GM23338 (cell line): ENCODE measurements around the gene GRHL3. TPM values are rescaled to one million over a fixed set of nuclear protein-coding genes. Genes with fewer than 3 reads are reported as not detected.

ENCODE experiments used
- ATAC-seq: fragments of 200-7000 bp; cut with Tn5 transposase; 3 replicates; pipeline ENCODE4 v1.9.1; 2020
- DNase-seq: peaks from one replicate; pipeline ENCODE4 v3.0.0-alpha.2; 2015; ENCODE audit warnings: low spot score
- H2AFZ ChIP-seq: fragments of 200-600 bp; sonication (generic); 2 replicates; pipeline ENCODE4 v1.8.0; 2016; ENCODE audit warnings: antibody characterized with exemption, mild to moderate bottlenecking, moderate library complexity
- H3F3A ChIP-seq: fragments of 200-600 bp; sonication (generic); replicated peaks from 2 replicates; pipeline ENCODE4 v1.8.0; 2017; ENCODE audit warnings: antibody characterized with exemption, mixed run types, low read depth
- H3K27ac ChIP-seq: fragments of 200-600 bp; sonication (generic); 2 replicates; pipeline ENCODE4 v1.6.1; 2016; ENCODE audit warnings: low read depth
- H3K27me3 ChIP-seq: fragments of 200-600 bp; sonication (generic); 2 replicates; pipeline ENCODE4 v1.8.0; 2016; ENCODE audit warnings: mild to moderate bottlenecking, mixed run types, moderate library complexity; ENCODE audit not compliant: insufficient read depth
- H3K36me3 ChIP-seq: fragments of 200-600 bp; sonication (generic); 2 replicates; pipeline ENCODE4 v1.8.0; 2016; ENCODE audit warnings: mild to moderate bottlenecking; ENCODE audit not compliant: insufficient read depth
- H3K4me1 ChIP-seq: fragments of 200-600 bp; sonication (generic); 2 replicates; pipeline ENCODE4 v1.8.0; 2016; ENCODE audit warnings: mild to moderate bottlenecking, moderate library complexity; ENCODE audit not compliant: insufficient read depth
- H3K4me2 ChIP-seq: fragments of 200-600 bp; sonication (generic); 2 replicates; pipeline ENCODE4 v1.7.1; 2017; ENCODE audit warnings: mixed run types
- H3K4me3 ChIP-seq: fragments of 200-600 bp; sonication (generic); 2 replicates; pipeline ENCODE4 v1.6.1; 2016; ENCODE audit warnings: mixed run types
- H3K79me2 ChIP-seq: fragments of 200-600 bp; sonication (generic); replicated peaks from 2 replicates; pipeline ENCODE4 v1.8.0; 2017; ENCODE audit warnings: mild to moderate bottlenecking; ENCODE audit not compliant: insufficient read depth
- H3K9me2 ChIP-seq: fragments of 200-600 bp; sonication (generic); 2 replicates; pipeline ENCODE4 v1.8.0; 2017; ENCODE audit not compliant: insufficient read depth
- H4K20me1 ChIP-seq: fragments of 200-600 bp; sonication (generic); replicated peaks from 2 replicates; pipeline ENCODE4 v1.8.0; 2017; ENCODE audit warnings: mild to moderate bottlenecking; ENCODE audit not compliant: insufficient read depth
- H3K27ac Mint-ChIP-seq: 2 replicates; pipeline ENCODE4 v1.8.0; 2020; ENCODE audit warnings: inconsistent platforms, mild to moderate bottlenecking, moderate library complexity, mixed read lengths
- H3K27me3 Mint-ChIP-seq: 3 replicates; pipeline ENCODE4 v1.8.0; 2022; ENCODE audit warnings: low read depth, mild to moderate bottlenecking, moderate library complexity, mixed read lengths, inconsistent platforms; ENCODE audit not compliant: insufficient read depth, poor library complexity
- H3K36me3 Mint-ChIP-seq: 3 replicates; pipeline ENCODE4 v1.8.0; 2021; ENCODE audit warnings: low read depth, mild to moderate bottlenecking, inconsistent platforms, moderate library complexity, mixed read lengths
- H3K4me1 Mint-ChIP-seq: 3 replicates; pipeline ENCODE4 v1.8.0; 2020; ENCODE audit warnings: mild to moderate bottlenecking, inconsistent platforms, mixed read lengths
- H3K4me3 Mint-ChIP-seq: 3 replicates; pipeline ENCODE4 v1.8.0; 2021; ENCODE audit warnings: moderate library complexity, mild to moderate bottlenecking, inconsistent platforms, mixed read lengths
- H3K9me3 Mint-ChIP-seq: 3 replicates; pipeline ENCODE4 v1.8.0; 2020; ENCODE audit warnings: moderate library complexity, mild to moderate bottlenecking, inconsistent platforms, mixed read lengths
- CTCF ChIP-seq, 2 experiments: fragments of 200-600 bp in 1 of 2; sonication (generic) in 1 of 2; conservative IDR thresholded peaks; 2 replicates each; pipeline versions ENCODE4 v1.5.1 to v1.6.1; 2016 to 2017; ENCODE audit warnings: antibody characterized with exemption in 2 of 2, low read depth in 2 of 2, mild to moderate bottlenecking in 2 of 2, moderate library complexity in 1 of 2
- ETS1 ChIP-seq: IDR thresholded peaks from 2 replicates; pipeline ENCODE4 v1.6.1; 2016; ENCODE audit warnings: antibody characterized with exemption
- EZH2phosphoT487 ChIP-seq: fragments of 200-600 bp; sonication (generic); IDR thresholded peaks from one replicate; pipeline ENCODE4 v1.8.1; 2018; ENCODE audit warnings: antibody characterized with exemption; ENCODE audit not compliant: unreplicated experiment
- STAT1 ChIP-seq: IDR thresholded peaks from one replicate; pipeline ENCODE4 v1.6.1; 2016; ENCODE audit warnings: antibody characterized with exemption; ENCODE audit not compliant: unreplicated experiment
- ZNF114 ChIP-seq: fragments of 250-450 bp; sonication (Bioruptor Pico); IDR thresholded peaks from 2 replicates; pipeline ENCODE4 v1.5.0; 2020; ENCODE audit warnings: mild to moderate bottlenecking, moderate library complexity
- ZNF462 ChIP-seq: fragments of 250-450 bp; sonication (Bioruptor Pico); IDR thresholded peaks from 2 replicates; pipeline ENCODE4 v1.5.0; 2020; ENCODE audit warnings: mild to moderate bottlenecking, moderate library complexity
- polyA plus RNA-seq: library from polyadenylated mRNA; unstranded; fragments of >200 nt; fragmentation: Nextera tagmentation; extraction: Ambion mirVana; gene quantifications from 2 replicates; pipeline ENCODE4 v1.2.1, GENCODE V29; 2016
- total RNA-seq: library from RNA; depleted of rRNA; stranded (reverse); fragments of >200 nt; shearing (Covaris generic); gene quantifications from 2 replicates; pipeline ENCODE4 v1.2.3, GENCODE V29; 2014

GRHL3 gene
- total and polyA plus RNA-seq, 2 experiments from 2014 or later, result 0.78 to 1.1 TPM

GRCh38 chr1:24299901-24300300 is 19.3 kb upstream of the GRHL3 start:
- no peak for TF ChIP-seq ZNF114 (CRISPR knock-in tag)
- no peak for TF ChIP-seq CTCF (conservative IDR thresholded peaks at IDR 0.05; ENCODE audit: low read depth in 2 of 2)
- no peaks in the 10 kb centered on the region for H3K36me3 ChIP-seq
- no peaks in the 10 kb centered on the region for H3K9me2 ChIP-seq
- peaks cover 12% of the 10 kb centered on the region for H3K4me1 ChIP-seq
- no peaks in the 10 kb centered on the region for H4K20me1 ChIP-seq
- DNase-seq (no peak), ATAC-seq (no peak)
- no peaks in the 10 kb centered on the region for H3F3A ChIP-seq
- no peak overlapping the region for H3K27ac Mint-ChIP-seq
- H3K27ac ChIP-seq, result no peak overlapping the region
- H3K4me2 ChIP-seq, result no peak overlapping the region
- no peak overlapping the region for H2AFZ ChIP-seq
- H3K9me3 Mint-ChIP-seq, result no peaks in the 10 kb centered on the region
- H3K4me3 ChIP-seq, result no peak overlapping the region
- H3K27me3 Mint-ChIP-seq, result peaks cover 8% of the 10 kb centered on the region
- no peak overlapping the region for H3K4me3 Mint-ChIP-seq
- H3K36me3 Mint-ChIP-seq, result no peaks in the 10 kb centered on the region
- H3K4me1 Mint-ChIP-seq, result peaks cover 20% of the 10 kb centered on the region
- no peaks in the 10 kb centered on the region for H3K79me2 ChIP-seq
- no peaks in the 10 kb centered on the region for H3K27me3 ChIP-seq

- Histone ChIP-seq H3K27me3 (no peaks in the 10 kb centered on the region), H4K20me1 (no peaks in the 10 kb centered on the region), H3K4me3 (no peak overlapping the region), H2AFZ (peak overlapping the region; percentile 80), H3K27ac (no peak overlapping the region), H3K79me2 (no peaks in the 10 kb centered on the region), H3K36me3 (no peaks in the 10 kb centered on the region), H3K4me2 (no peak overlapping the region), H3F3A (no peaks in the 10 kb centered on the region), H3K4me1 (peaks cover 8% of the 10 kb centered on the region; the same call in 1 of the 2 replicates), H3K9me2 (no peaks in the 10 kb centered on the region)
- peaks cover 16% of the 10 kb centered on the region for H3K4me1 Mint-ChIP-seq
- no peak overlapping the region for H3K27ac Mint-ChIP-seq
- TF ChIP-seq EZH2phosphoT487 (no peak), ETS1 (no peak), ZNF114 (CRISPR knock-in tag) (no peak)
- no peaks in the 10 kb centered on the region for H3K9me3 Mint-ChIP-seq
- DNase-seq (no peak), ATAC-seq (peak; percentile 45)
- no peaks in the 10 kb centered on the region for H3K36me3 Mint-ChIP-seq
- H3K4me3 Mint-ChIP-seq, result no peak overlapping the region
- peaks cover 8% of the 10 kb centered on the region for H3K27me3 Mint-ChIP-seq
These were observed 18.0 kb upstream of the GRHL3 start for GRCh38 chr1:24300971-24301784.

- Histone ChIP-seq H3K27ac (no peak overlapping the region), H3K4me3 (no peak overlapping the region), H3K4me2 (no peak overlapping the region), H2AFZ (no peak overlapping the region), H3F3A (no peaks in the 10 kb centered on the region), H4K20me1 (no peaks in the 10 kb centered on the region), H3K9me2 (no peaks in the 10 kb centered on the region), H3K36me3 (no peaks in the 10 kb centered on the region), H3K79me2 (no peaks in the 10 kb centered on the region), H3K27me3 (no peaks in the 10 kb centered on the region), H3K4me1 (peaks cover 8% of the 10 kb centered on the region; the same call in 1 of the 2 replicates)
- H3K27ac Mint-ChIP-seq, result no peak overlapping the region
- peaks cover 8% of the 10 kb centered on the region for H3K27me3 Mint-ChIP-seq
- H3K4me3 Mint-ChIP-seq, result no peak overlapping the region
- ATAC-seq (no peak), DNase-seq (no peak)
- H3K9me3 Mint-ChIP-seq, result no peaks in the 10 kb centered on the region
- H3K4me1 Mint-ChIP-seq, result peaks cover 16% of the 10 kb centered on the region
- H3K36me3 Mint-ChIP-seq, result no peaks in the 10 kb centered on the region
- no peak for TF ChIP-seq ZNF462
- TF ChIP-seq STAT1, result no peak
These were observed 17.4 kb upstream of the GRHL3 start for GRCh38 chr1:24301785-24302175.
